GM19467 (cell line): Measurements from ENCODE around the gene UNCX.

Source experiments
- ATAC-seq: cut with Tn5 transposase; IDR thresholded peaks from one replicate; pipeline ENCODE4 v1.9.1; 2021; ENCODE audit warnings: mild to moderate bottlenecking, moderate library complexity; ENCODE audit not compliant: unreplicated experiment

Gene UNCX

GRCh38 chr7:1242606-1243289 lies 10.1 kb downstream of the UNCX start:
- no peak for ATAC-seq

- ATAC-seq = no peak
Measured at GRCh38 chr7:1243290-1243963, 10.8 kb downstream of the UNCX start.

- ATAC-seq = no peak
Measured at GRCh38 chr7:1243964-1244416, 11.3 kb downstream of the UNCX start.

GRCh38 chr7:1244700-1245523 lies 12.2 kb downstream of the UNCX start:
- ATAC-seq = no peak

- ATAC-seq = no peak
Measured at GRCh38 chr7:1245524-1246050, 12.9 kb downstream of the UNCX start.

- ATAC-seq = no peak
Measured at GRCh38 chr7:1246160-1246870, 13.6 kb downstream of the UNCX start.

GRCh38 chr7:1246871-1247526 lies 14.3 kb downstream of the UNCX start:
- ATAC-seq = no peak

- ATAC-seq = no peak
Measured at GRCh38 chr7:1247527-1248041, 14.9 kb downstream of the UNCX start.

GRCh38 chr7:1248143-1248915 lies 15.7 kb downstream of the UNCX start:
- no peak for ATAC-seq

GRCh38 chr7:1248916-1249581 lies 16.4 kb downstream of the UNCX start:
- ATAC-seq = no peak

GRCh38 chr7:1249731-1250130 lies 17.1 kb downstream of the UNCX start:
- ATAC-seq = no peak

GRCh38 chr7:1250901-1251300 lies 18.2 kb downstream of the UNCX start:
- no peak for ATAC-seq

- no peak for ATAC-seq
Measured at GRCh38 chr7:1251796-1252539, 19.3 kb downstream of the UNCX start.

- no peak for ATAC-seq
Measured at GRCh38 chr7:1252540-1253090, 19.9 kb downstream of the UNCX start.

GRCh38 chr7:1253681-1254181 lies 21.1 kb downstream of the UNCX start:
- ATAC-seq = no peak

- ATAC-seq = no peak
Measured at GRCh38 chr7:1254281-1255079, 21.8 kb downstream of the UNCX start.
